Fibroblast of mammary gland (primary cell): ENCODE results near the gene RASAL2.

ENCODE experiments used
- DNase-seq: peaks from one replicate; pipeline ENCODE4 v3.0.0-alpha.2; 2010; ENCODE audit warnings: low read depth
- H3K4me3 ChIP-seq: 2 replicates; pipeline ENCODE4 v1.5.1; 2011; ENCODE audit warnings: low read depth, mild to moderate bottlenecking, low read length, moderate library complexity; ENCODE audit not compliant: control insufficient read depth
- CTCF ChIP-seq: conservative IDR thresholded peaks from 2 replicates; pipeline ENCODE4 v1.5.1; 2011; ENCODE audit warnings: low read depth, low read length, inconsistent platforms; ENCODE audit not compliant: control insufficient read depth, insufficient read depth

RASAL2 gene

GRCh38 chr1:178060789-178061556 lies 32.9 kb upstream of the RASAL2 start:
- peak; percentile 97 for DNase-seq
- H3K4me3 ChIP-seq = no peak overlapping the region
- no peak for TF ChIP-seq CTCF

- H3K4me3 ChIP-seq = no peak overlapping the region
- no peak for TF ChIP-seq CTCF
- DNase-seq = no peak
Measured at GRCh38 chr1:178061620-178062019, 32.3 kb upstream of the RASAL2 start.

- H3K4me3 ChIP-seq = no peak overlapping the region
- DNase-seq = no peak
- TF ChIP-seq CTCF = no peak
Measured at GRCh38 chr1:178064191-178064821, 29.6 kb upstream of the RASAL2 start.

GRCh38 chr1:178065250-178065649 lies 28.7 kb upstream of the RASAL2 start:
- TF ChIP-seq CTCF = no peak
- no peak for DNase-seq
- H3K4me3 ChIP-seq = no peak overlapping the region

- TF ChIP-seq CTCF = no peak
- DNase-seq = no peak
- no peak overlapping the region for H3K4me3 ChIP-seq
Measured at GRCh38 chr1:178066296-178066907, 27.5 kb upstream of the RASAL2 start.

GRCh38 chr1:178066908-178067614 lies 26.8 kb upstream of the RASAL2 start:
- peak; percentile 41 for DNase-seq
- no peak for TF ChIP-seq CTCF
- H3K4me3 ChIP-seq = no peak overlapping the region
